Fibroblast of lung (primary cell): ENCODE data around the gene CCDC192.

Experiments used
- EZH2 ChIP-seq: IDR thresholded peaks from 2 replicates; pipeline ENCODE4 v1.5.1; 2012; ENCODE audit warnings: low read length, control low read depth, mild to moderate bottlenecking; ENCODE audit errors: missing control alignments
- TF ChIP-seq, protein P1 (sequence below), 2 donors: IDR thresholded peaks in 1 of 2; conservative IDR thresholded peaks in 1 of 2; 1 replicate in 1 of 2; 2 replicates in 1 of 2; pipeline ENCODE4 v1.5.1; 2011 to 2012; ENCODE audit warnings: low read length in 2 of 2, control low read depth in 1 of 2, inconsistent platforms in 1 of 2, low read depth in 1 of 2, mild to moderate bottlenecking in 1 of 2

DNA sequence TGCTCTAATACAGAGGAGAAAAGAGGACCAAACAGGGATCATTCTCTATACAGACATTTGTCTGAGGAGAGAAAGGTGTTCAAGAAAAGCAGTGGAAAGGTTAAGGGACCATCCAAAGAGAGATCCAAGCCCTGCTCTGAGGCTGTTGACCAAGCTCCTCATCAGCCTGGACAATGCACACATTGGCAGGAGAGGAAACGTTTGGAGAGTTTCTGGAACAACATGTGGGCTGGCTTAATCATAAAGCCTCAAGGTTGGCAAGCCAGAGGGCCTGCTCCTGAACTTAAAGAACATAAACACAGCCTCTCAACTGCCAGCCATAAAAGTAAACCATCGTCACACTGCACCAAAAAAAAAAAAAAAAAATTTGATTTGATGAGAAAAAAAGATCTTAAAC, 196.0 kb downstream of the CCDC192 start:
- TF ChIP-seq, protein P1, sequence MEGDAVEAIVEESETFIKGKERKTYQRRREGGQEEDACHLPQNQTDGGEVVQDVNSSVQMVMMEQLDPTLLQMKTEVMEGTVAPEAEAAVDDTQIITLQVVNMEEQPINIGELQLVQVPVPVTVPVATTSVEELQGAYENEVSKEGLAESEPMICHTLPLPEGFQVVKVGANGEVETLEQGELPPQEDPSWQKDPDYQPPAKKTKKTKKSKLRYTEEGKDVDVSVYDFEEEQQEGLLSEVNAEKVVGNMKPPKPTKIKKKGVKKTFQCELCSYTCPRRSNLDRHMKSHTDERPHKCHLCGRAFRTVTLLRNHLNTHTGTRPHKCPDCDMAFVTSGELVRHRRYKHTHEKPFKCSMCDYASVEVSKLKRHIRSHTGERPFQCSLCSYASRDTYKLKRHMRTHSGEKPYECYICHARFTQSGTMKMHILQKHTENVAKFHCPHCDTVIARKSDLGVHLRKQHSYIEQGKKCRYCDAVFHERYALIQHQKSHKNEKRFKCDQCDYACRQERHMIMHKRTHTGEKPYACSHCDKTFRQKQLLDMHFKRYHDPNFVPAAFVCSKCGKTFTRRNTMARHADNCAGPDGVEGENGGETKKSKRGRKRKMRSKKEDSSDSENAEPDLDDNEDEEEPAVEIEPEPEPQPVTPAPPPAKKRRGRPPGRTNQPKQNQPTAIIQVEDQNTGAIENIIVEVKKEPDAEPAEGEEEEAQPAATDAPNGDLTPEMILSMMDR (conservative IDR thresholded peaks at IDR 0.05 in 1 of 2, IDR thresholded peaks at IDR 0.05 in 1 of 2; ENCODE audit: low read depth in 1 of 2, low read length in 2 of 2): no peak
- TF ChIP-seq EZH2: no peak
